Panc1 (cell line): ENCODE data around the gene PLA2G2C. TPM values are rescaled to one million over a fixed set of nuclear protein-coding genes. Genes with fewer than 3 reads are reported as not detected.

ENCODE experiments used
- ATAC-seq: fragments of 200-7000 bp; cut with Tn5 transposase; 2 replicates; pipeline ENCODE4 v1.9.1; 2020; ENCODE audit warnings: mild to moderate bottlenecking, moderate library complexity
- BruUV-seq: library from RNA; stranded (reverse); fragments of 400-500 nt; replicated peaks from 2 replicates; lab custom pipeline; 2021; lab: Mats Ljungman, UMichigan
- CTCF ChIA-PET: fragments of 300-600 bp; sonication (Branson Sonifier 250); formaldehyde crosslinking; loops from one replicate; lab custom pipeline; 2022; ENCODE audit warnings: antibody characterized with exemption; lab: Charles Lee
- POLR2A ChIA-PET: fragments of 300-600 bp; sonication (Branson Sonifier 250); formaldehyde crosslinking; loops from one replicate; lab custom pipeline; 2022; ENCODE audit warnings: antibody characterized with exemption; lab: Charles Lee
- DNase-seq: peaks from one replicate; pipeline ENCODE4 v3.0.0-alpha.2; 2010; ENCODE audit warnings: low read depth, low spot score
- H3K27ac ChIP-seq: 2 replicates; pipeline ENCODE4 v1.5.1; 2011; ENCODE audit warnings: mild to moderate bottlenecking, low read length, inconsistent platforms
- H3K27me3 ChIP-seq: fragments of 200-500 bp; sonication (Bioruptor generic); 2 replicates; pipeline ENCODE4 v1.6.0; 2014; ENCODE audit warnings: low read length, inconsistent platforms; ENCODE audit not compliant: control insufficient read depth, insufficient read depth
- H3K36me3 ChIP-seq: fragments of 200-500 bp; sonication (Bioruptor generic); 2 replicates; pipeline ENCODE4 v1.5.1; 2014; ENCODE audit warnings: inconsistent platforms, mild to moderate bottlenecking, low read length, moderate library complexity; ENCODE audit not compliant: control insufficient read depth, insufficient read depth
- H3K4me1 ChIP-seq: 2 replicates; pipeline ENCODE4 v1.5.1; 2011; ENCODE audit warnings: inconsistent platforms, mild to moderate bottlenecking, low read length, moderate library complexity; ENCODE audit not compliant: control insufficient read depth, insufficient read depth
- H3K4me3 ChIP-seq, 2 experiments: 2 replicates each; pipeline ENCODE4 v1.5.1; 2011 to 2012; ENCODE audit warnings: low read depth in 2 of 2, low read length in 2 of 2, mild to moderate bottlenecking in 2 of 2, inconsistent platforms in 1 of 2, moderate library complexity in 1 of 2
- H3K9me3 ChIP-seq: fragments of 200-500 bp; sonication (Bioruptor generic); 2 replicates; pipeline ENCODE4 v1.5.1; 2014; ENCODE audit warnings: low read depth, mild to moderate bottlenecking, inconsistent platforms, low read length, moderate library complexity; ENCODE audit not compliant: control insufficient read depth, insufficient read depth
- CTCF ChIP-seq: fragments of 450-650 bp; IDR thresholded peaks from 2 replicates; pipeline ENCODE4 v1.5.1; 2017; ENCODE audit warnings: mild to moderate bottlenecking
- POLR2AphosphoS5 ChIP-seq: IDR thresholded peaks from 2 replicates; pipeline ENCODE4 v1.6.1; 2012; ENCODE audit warnings: mild to moderate bottlenecking, low read depth, low read length, moderate library complexity
- REST ChIP-seq, 2 experiments: IDR thresholded peaks; 2 replicates each; pipeline ENCODE4 v1.6.1; 2011 to 2012; ENCODE audit warnings: low read depth in 2 of 2, control low read depth in 1 of 2, low read length in 1 of 2, mild to moderate bottlenecking in 1 of 2, moderate library complexity in 1 of 2; ENCODE audit not compliant: insufficient read depth in 1 of 2
- SIN3A ChIP-seq: IDR thresholded peaks from 2 replicates; pipeline ENCODE4 v1.6.1; 2012; ENCODE audit warnings: low read depth, mild to moderate bottlenecking, low read length, moderate library complexity, borderline replicate concordance; ENCODE audit not compliant: insufficient read depth
- TCF7L2 ChIP-seq: IDR thresholded peaks from 2 replicates; pipeline ENCODE4 v1.6.1; 2011; ENCODE audit warnings: mild to moderate bottlenecking, low read depth, low read length, inconsistent platforms
- in situ Hi-C: cut with HindIII; loops from 2 replicates; pipeline ENCODE4 v1.10.0; 2016; ENCODE audit warnings: low sequenced_read_pairs, low pct_unique_long_range_greater_than_20kb
- intact Hi-C: fragments of 100-400 bp; cut with micrococcal nuclease; formaldehyde crosslinking; loops from one replicate; pipeline ENCODE4 v1.10.0; 2022; ENCODE audit not compliant: unreplicated experiment
- total RNA-seq: library from RNA; stranded (reverse); gene quantifications from one replicate; pipeline ENCODE4 v1.2.1, GENCODE V29; 2021; ENCODE audit not compliant: unreplicated experiment

PLA2G2C gene
- total RNA-seq, 1 experiment from 2014 or later = not detected

- ChIA-PET POLR2A (no interaction called here), CTCF (interaction anchor here (0.7 to 1.0 kb wide), 2 partner anchors 191 to 487 kb away, joined by 3 to 4 read pairs; no protein-coding TSS in a partner anchor)
- H3K4me3 ChIP-seq = no peak overlapping the region
- intact Hi-C loops = no loop called here
- in situ Hi-C loops = no loop called here
- TF ChIP-seq SIN3A = no peak
- TF ChIP-seq REST (IDR thresholded peaks at IDR 0.05; ENCODE audit: insufficient read depth in 1 of 2, low read depth in 2 of 2, low read length in 1 of 2) = no peak
- BruUV-seq = no TSS peak
- no peaks in the 10 kb centered on the region for H3K36me3 ChIP-seq
- ATAC-seq (no peak), DNase-seq (no peak)
- no peaks in the 10 kb centered on the region for H3K27me3 ChIP-seq
- H3K9me3 ChIP-seq = no peaks in the 10 kb centered on the region
- H3K27ac ChIP-seq = no peak overlapping the region
- H3K4me1 ChIP-seq = peaks cover 4% of the 10 kb centered on the region; the same call in 1 of the 2 replicates
These were observed 38.3 kb downstream of the PLA2G2C start for GRCh38 chr1:20147846-20148570.

- in situ Hi-C loops (no loop called here), intact Hi-C loops (no loop called here)
- TF ChIP-seq POLR2AphosphoS5 (no peak), SIN3A (no peak), TCF7L2 (no peak), CTCF (no peak), REST (IDR thresholded peaks at IDR 0.05; ENCODE audit: insufficient read depth in 1 of 2, low read depth in 2 of 2, low read length in 1 of 2) (no peak)
- Histone ChIP-seq H3K27me3 (no peaks in the 10 kb centered on the region), H3K4me3 (no peak overlapping the region), H3K4me1 (no peaks in the 10 kb centered on the region), H3K27ac (no peak overlapping the region), H3K36me3 (no peaks in the 10 kb centered on the region), H3K9me3 (no peaks in the 10 kb centered on the region)
- ChIA-PET POLR2A (no interaction called here), CTCF (no interaction called here)
- no TSS peak for BruUV-seq
- DNase-seq (no peak), ATAC-seq (no peak)
These were observed 42.4 kb downstream of the PLA2G2C start for GRCh38 chr1:20143734-20144565.
